Endothelial cell of umbilical vein (primary cell): ENCODE data around the gene CYP19A1. TPM values are rescaled to one million over a fixed set of nuclear protein-coding genes. Genes with fewer than 3 reads are reported as not detected.

Source experiments
- BruUV-seq: library from RNA; stranded (reverse); fragments of 400-500 nt; replicated peaks from 2 replicates; lab custom pipeline; 2021; lab: Mats Ljungman, UMichigan
- CTCF ChIA-PET: fragments of 300-600, 350-600 bp; sonication (Branson Sonifier 250); formaldehyde crosslinking; loops from one replicate; lab custom pipeline; 2021; ENCODE audit warnings: antibody characterized with exemption, inconsistent platforms; lab: Charles Lee
- POLR2A ChIA-PET: fragments of 300-600, 350-600 bp; sonication (Branson Sonifier 250); formaldehyde crosslinking; loops from one replicate; lab custom pipeline; 2021; ENCODE audit warnings: antibody characterized with exemption, inconsistent platforms; lab: Charles Lee
- DNase-seq: peaks from one replicate; pipeline ENCODE4 v3.0.0-alpha.2; 2011; ENCODE audit warnings: low read depth, low spot score
- FAIRE-seq: peaks from 2 replicates; lab custom pipeline; 2011; peaks lifted over from hg19 to GRCh38; lab: Jason Lieb, UNC
- H2AFZ ChIP-seq: 2 replicates; pipeline ENCODE4 v1.6.0; 2012; ENCODE audit warnings: low read depth, low read length, control low read depth, inconsistent platforms
- H3K27ac ChIP-seq: 2 replicates; pipeline ENCODE4 v1.5.1; 2011; ENCODE audit warnings: low read depth, mild to moderate bottlenecking, control low read depth, low read length, moderate library complexity; ENCODE audit not compliant: insufficient read depth
- H3K27me3 ChIP-seq, 2 experiments: 2 replicates each; pipeline versions ENCODE4 v1.6.0 to v1.6.1; 2011; ENCODE audit warnings: low read length in 2 of 2, mixed read lengths in 1 of 2; ENCODE audit not compliant: control insufficient read depth in 2 of 2, insufficient read depth in 2 of 2
- H3K36me3 ChIP-seq, 2 experiments: 2 replicates in 1 of 2; 3 replicates in 1 of 2; pipeline ENCODE4 v1.5.1; 2011; ENCODE audit warnings: low read length in 2 of 2, mild to moderate bottlenecking in 1 of 2, moderate library complexity in 1 of 2; ENCODE audit not compliant: control insufficient read depth in 2 of 2, insufficient read depth in 2 of 2; ENCODE audit errors: extremely low read depth in 1 of 2
- H3K4me1 ChIP-seq: 3 replicates; pipeline ENCODE4 v1.5.1; 2011; ENCODE audit warnings: mild to moderate bottlenecking, low read length; ENCODE audit not compliant: control insufficient read depth, insufficient read depth; ENCODE audit errors: extremely low read depth
- H3K4me2 ChIP-seq: 2 replicates; pipeline ENCODE4 v1.6.1; 2011; ENCODE audit warnings: low read length, control low read depth, mixed read lengths; ENCODE audit not compliant: insufficient read depth
- H3K4me3 ChIP-seq, 3 experiments: fragments of 200-600 bp in 1 of 3; sonication (generic), shearing (Covaris generic) in 1 of 3; replicated peaks in 1 of 3; 2 replicates each; pipeline ENCODE4 v1.5.1; 2011 to 2016; ENCODE audit warnings: control low read depth in 3 of 3, low read length in 3 of 3, mild to moderate bottlenecking in 2 of 3, inconsistent platforms in 1 of 3, low read depth in 1 of 3, moderate library complexity in 1 of 3; ENCODE audit not compliant: insufficient read depth in 1 of 3
- H3K79me2 ChIP-seq: 2 replicates; pipeline ENCODE4 v1.6.0; 2012; ENCODE audit warnings: low read length, inconsistent platforms; ENCODE audit not compliant: control insufficient read depth, insufficient read depth
- H3K9ac ChIP-seq: replicated peaks from 2 replicates; pipeline ENCODE3; 2011; ENCODE audit warnings: low read length, control low read depth; ENCODE audit not compliant: insufficient read depth; ENCODE audit errors: extremely low read depth
- H3K9me1 ChIP-seq: replicated peaks from 3 replicates; pipeline ENCODE4 v1.6.0; 2011; ENCODE audit warnings: mild to moderate bottlenecking, low read length; ENCODE audit not compliant: control insufficient read depth, insufficient read depth; ENCODE audit errors: extremely low read depth
- H3K9me3 ChIP-seq: replicated peaks from 2 replicates; pipeline ENCODE4 v1.5.1; 2012; ENCODE audit warnings: low read length, inconsistent platforms; ENCODE audit not compliant: control insufficient read depth, insufficient read depth
- H4K20me1 ChIP-seq: replicated peaks from 2 replicates; pipeline ENCODE3; 2011; ENCODE audit warnings: mild to moderate bottlenecking, low read length; ENCODE audit not compliant: control insufficient read depth, insufficient read depth; ENCODE audit errors: extremely low read depth
- EZH2 ChIP-seq: IDR thresholded peaks from 2 replicates; pipeline ENCODE4 v1.6.1; 2012; ENCODE audit warnings: borderline replicate concordance, low read depth, mild to moderate bottlenecking, moderate library complexity, low read length, inconsistent platforms; ENCODE audit not compliant: severe bottlenecking
- FOS ChIP-seq: IDR thresholded peaks from 2 replicates; pipeline ENCODE4 v1.6.1; 2011; ENCODE audit warnings: mild to moderate bottlenecking, low read length, moderate library complexity, borderline replicate concordance; ENCODE audit not compliant: insufficient read depth
- GATA2 ChIP-seq: IDR thresholded peaks from 2 replicates; pipeline ENCODE4 v1.7.0; 2011; ENCODE audit warnings: low read depth, mild to moderate bottlenecking, moderate library complexity, mixed read lengths, low read length; ENCODE audit not compliant: insufficient read length, insufficient read depth
- JUN ChIP-seq: IDR thresholded peaks from 2 replicates; pipeline ENCODE4 v1.6.1; 2011; ENCODE audit warnings: borderline replicate concordance, low read depth; ENCODE audit not compliant: insufficient read length, insufficient read depth
- MAX ChIP-seq: IDR thresholded peaks from 2 replicates; pipeline ENCODE4 v1.6.1; 2011; ENCODE audit not compliant: insufficient read depth, insufficient read length
- MYC ChIP-seq: IDR thresholded peaks from one replicate; pipeline ENCODE4 v1.6.1; 2011; ENCODE audit warnings: mild to moderate bottlenecking, low read depth, low read length
- POLR2A ChIP-seq: IDR thresholded peaks from 2 replicates; pipeline ENCODE4 v1.6.1; 2012; ENCODE audit warnings: low read depth, mild to moderate bottlenecking, control low read depth, low read length
- POLR2AphosphoS5 ChIP-seq: IDR thresholded peaks from 2 replicates; pipeline ENCODE4 v1.6.1; 2012; ENCODE audit warnings: low read depth, mild to moderate bottlenecking, control low read depth, low read length, moderate library complexity; ENCODE audit not compliant: insufficient read depth
- dilution Hi-C: fragments of 300-500 bp; cut with MboI; formaldehyde crosslinking; loops from one replicate; pipeline ENCODE4 v1.15.0; 2019; ENCODE audit warnings: low sequenced_read_pairs; ENCODE audit not compliant: extremely low pct_ligation_motif_present
- intact Hi-C: fragments of 100-400 bp; cut with micrococcal nuclease; formaldehyde crosslinking; loops from one replicate; pipeline ENCODE4 v1.10.0; 2022
- polyA plus RNA-seq, 4 experiments: library from polyadenylated mRNA; depleted of rRNA in 3 of 4; stranded (reverse) in 3 of 4; unstranded in 1 of 4; fragments of >200 nt; gene quantifications; 2 replicates each; pipeline versions ENCODE4 v1.2.1 to v1.2.3, GENCODE V29; 2011 to 2012; ENCODE audit warnings: missing spikeins in 1 of 4
- total RNA-seq: library from RNA; stranded (reverse); gene quantifications from 2 replicates; pipeline ENCODE4 v1.2.3, GENCODE V29; 2021
- TF ChIP-seq, protein P1 (sequence below), 2 donors: IDR thresholded peaks; 1 replicate in 1 of 2; 2 replicates in 1 of 2; pipeline ENCODE4 v1.5.1; 2011; ENCODE audit warnings: low read length in 2 of 2, mild to moderate bottlenecking in 2 of 2, moderate library complexity in 2 of 2, control low read depth in 1 of 2, inconsistent platforms in 1 of 2, low read depth in 1 of 2; ENCODE audit not compliant: insufficient read depth in 1 of 2; ENCODE audit errors: extremely low read depth in 1 of 2

CYP19A1 gene
- total and polyA plus RNA-seq, 2 donors (not counting 3 experiments of a cell fraction or from before 2014, with no cell fraction given) = not detected

GRCh38 chr15:51327081-51327480 lies 11.3 kb downstream of the CYP19A1 start:
- no peak overlapping the region for H3K4me3 ChIP-seq
- H3K4me2 ChIP-seq = no peak overlapping the region
- no peak for TF ChIP-seq FOS
- TF ChIP-seq GATA2 = no peak
- no peak for TF ChIP-seq MAX
- TF ChIP-seq MYC = no peak
- TF ChIP-seq POLR2A = no peak
- no peak for TF ChIP-seq EZH2
- TF ChIP-seq JUN = no peak
- no peak for TF ChIP-seq POLR2AphosphoS5
- TF ChIP-seq, protein P1, sequence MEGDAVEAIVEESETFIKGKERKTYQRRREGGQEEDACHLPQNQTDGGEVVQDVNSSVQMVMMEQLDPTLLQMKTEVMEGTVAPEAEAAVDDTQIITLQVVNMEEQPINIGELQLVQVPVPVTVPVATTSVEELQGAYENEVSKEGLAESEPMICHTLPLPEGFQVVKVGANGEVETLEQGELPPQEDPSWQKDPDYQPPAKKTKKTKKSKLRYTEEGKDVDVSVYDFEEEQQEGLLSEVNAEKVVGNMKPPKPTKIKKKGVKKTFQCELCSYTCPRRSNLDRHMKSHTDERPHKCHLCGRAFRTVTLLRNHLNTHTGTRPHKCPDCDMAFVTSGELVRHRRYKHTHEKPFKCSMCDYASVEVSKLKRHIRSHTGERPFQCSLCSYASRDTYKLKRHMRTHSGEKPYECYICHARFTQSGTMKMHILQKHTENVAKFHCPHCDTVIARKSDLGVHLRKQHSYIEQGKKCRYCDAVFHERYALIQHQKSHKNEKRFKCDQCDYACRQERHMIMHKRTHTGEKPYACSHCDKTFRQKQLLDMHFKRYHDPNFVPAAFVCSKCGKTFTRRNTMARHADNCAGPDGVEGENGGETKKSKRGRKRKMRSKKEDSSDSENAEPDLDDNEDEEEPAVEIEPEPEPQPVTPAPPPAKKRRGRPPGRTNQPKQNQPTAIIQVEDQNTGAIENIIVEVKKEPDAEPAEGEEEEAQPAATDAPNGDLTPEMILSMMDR (IDR thresholded peaks at IDR 0.05; ENCODE audit: extremely low read depth in 1 of 2, insufficient read depth in 1 of 2, low read depth in 1 of 2, low read length in 2 of 2) = no peak
- H3K36me3 ChIP-seq = no peaks in the 10 kb centered on the region
- H3K27me3 ChIP-seq = peaks cover 78 to 90% of the 10 kb centered on the region in 2 experiments
- dilution Hi-C loops = no loop called here
- no peak overlapping the region for H3K9ac ChIP-seq
- H4K20me1 ChIP-seq = no peaks in the 10 kb centered on the region
- H3K9me1 ChIP-seq = no peaks in the 10 kb centered on the region
- intact Hi-C loops = no loop called here
- H3K9me3 ChIP-seq = no peaks in the 10 kb centered on the region
- no peaks in the 10 kb centered on the region for H3K79me2 ChIP-seq
- no peak overlapping the region for H2AFZ ChIP-seq
- ChIA-PET CTCF (interaction anchor here (1.7 to 2.0 kb wide), 2 partner anchors 15 kb away, joined by 4 to 8 read pairs; partner anchors contain the start of gene GLDN), POLR2A (no interaction called here)
- FAIRE-seq (no peak), DNase-seq (no peak)
- no peaks in the 10 kb centered on the region for H3K4me1 ChIP-seq
- no TSS peak for BruUV-seq
- H3K27ac ChIP-seq = no peak overlapping the region
